ENCODE data around the gene PPP1R13B.

DNA sequence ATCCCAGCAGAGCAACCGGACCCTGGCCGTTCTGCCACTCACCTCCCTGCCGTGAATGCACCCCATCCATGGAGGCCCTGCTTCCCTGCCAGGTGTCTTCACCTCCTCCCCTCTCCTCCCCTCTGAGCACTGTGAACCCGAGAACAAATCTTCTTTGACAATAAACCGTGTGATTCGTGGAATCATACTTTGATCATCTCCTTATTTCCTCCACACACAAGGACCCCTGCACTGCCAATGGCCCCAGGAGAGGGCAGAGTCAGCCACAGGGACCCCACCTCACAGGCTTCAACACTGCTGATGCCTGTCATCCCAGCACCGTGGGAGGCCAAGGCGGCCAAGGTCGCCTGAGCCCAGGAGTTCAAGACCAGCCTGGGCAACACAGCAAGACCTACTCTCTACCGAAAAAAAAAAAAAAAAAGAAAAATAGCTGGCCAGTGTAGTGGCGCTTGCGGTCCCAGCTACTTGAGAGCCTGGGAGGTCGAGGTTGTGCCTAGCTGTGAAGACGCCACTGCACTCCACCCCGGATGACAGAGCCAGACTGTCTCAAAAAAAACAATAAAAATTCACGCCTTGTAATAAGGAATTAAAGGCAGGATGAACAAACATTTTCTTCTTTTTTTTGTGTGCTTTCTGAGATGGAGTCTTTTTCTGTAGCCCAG is 133.2 kb downstream of the PPP1R13B start:
- no peak for TF ChIP-seq EZH2 (IDR thresholded peaks at IDR 0.05; ENCODE audit: low read length)
- TF ChIP-seq, protein P1, sequence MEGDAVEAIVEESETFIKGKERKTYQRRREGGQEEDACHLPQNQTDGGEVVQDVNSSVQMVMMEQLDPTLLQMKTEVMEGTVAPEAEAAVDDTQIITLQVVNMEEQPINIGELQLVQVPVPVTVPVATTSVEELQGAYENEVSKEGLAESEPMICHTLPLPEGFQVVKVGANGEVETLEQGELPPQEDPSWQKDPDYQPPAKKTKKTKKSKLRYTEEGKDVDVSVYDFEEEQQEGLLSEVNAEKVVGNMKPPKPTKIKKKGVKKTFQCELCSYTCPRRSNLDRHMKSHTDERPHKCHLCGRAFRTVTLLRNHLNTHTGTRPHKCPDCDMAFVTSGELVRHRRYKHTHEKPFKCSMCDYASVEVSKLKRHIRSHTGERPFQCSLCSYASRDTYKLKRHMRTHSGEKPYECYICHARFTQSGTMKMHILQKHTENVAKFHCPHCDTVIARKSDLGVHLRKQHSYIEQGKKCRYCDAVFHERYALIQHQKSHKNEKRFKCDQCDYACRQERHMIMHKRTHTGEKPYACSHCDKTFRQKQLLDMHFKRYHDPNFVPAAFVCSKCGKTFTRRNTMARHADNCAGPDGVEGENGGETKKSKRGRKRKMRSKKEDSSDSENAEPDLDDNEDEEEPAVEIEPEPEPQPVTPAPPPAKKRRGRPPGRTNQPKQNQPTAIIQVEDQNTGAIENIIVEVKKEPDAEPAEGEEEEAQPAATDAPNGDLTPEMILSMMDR (optimal IDR thresholded peaks at IDR 0.05 in 1 of 3, IDR thresholded peaks at IDR 0.05 in 1 of 3, conservative IDR thresholded peaks at IDR 0.05 in 1 of 3; ENCODE audit: extremely low read depth in 1 of 3, insufficient read depth in 2 of 3, low read length in 3 of 3), result no peak
